Smooth muscle cell (in vitro differentiated cells): ENCODE results near the gene F11R. TPM values are rescaled to one million over a fixed set of nuclear protein-coding genes. Genes with fewer than 3 reads are reported as not detected.
"Not testable (repeated sequence)": the region's sequence is repeated elsewhere in the genome, so short reads cannot be mapped to it uniquely, and the experiment has no call there.

Experiments used
- DNase-seq: peaks from one replicate; lab custom pipeline; 2025; ENCODE audit not compliant: unreplicated experiment; lab: John Stamatoyannopoulos, UW
- H2AFZ ChIP-seq: fragments of 200-600 bp; sonication (generic); 2 replicates; pipeline ENCODE4 v1.6.0; 2016; ENCODE audit warnings: antibody characterized with exemption, low read depth, mild to moderate bottlenecking
- H3F3A ChIP-seq: fragments of 200-600 bp; sonication (generic); 2 replicates; pipeline ENCODE4 v1.6.0; 2017; ENCODE audit warnings: antibody characterized with exemption, low read depth
- H3K27ac ChIP-seq: fragments of 200-600 bp; sonication (generic); 2 replicates; pipeline ENCODE4 v1.5.1; 2016; ENCODE audit warnings: low read depth, mild to moderate bottlenecking
- H3K27me3 ChIP-seq: fragments of 200-600 bp; sonication (generic); 2 replicates; pipeline ENCODE4 v1.6.1; 2016; ENCODE audit warnings: low read depth, mild to moderate bottlenecking
- H3K36me3 ChIP-seq: fragments of 200-600 bp; sonication (generic); 2 replicates; pipeline ENCODE4 v1.5.1; 2016; ENCODE audit warnings: low read depth
- H3K4me1 ChIP-seq: fragments of 200-600 bp; sonication (generic); 2 replicates; pipeline ENCODE4 v1.5.1; 2016; ENCODE audit warnings: low read depth
- H3K4me2 ChIP-seq: fragments of 200-600 bp; sonication (generic); 2 replicates; pipeline ENCODE4 v1.6.0; 2016; ENCODE audit warnings: mild to moderate bottlenecking
- H3K4me3 ChIP-seq: fragments of 200-600 bp; sonication (generic); 2 replicates; pipeline ENCODE4 v1.5.1; 2016; ENCODE audit warnings: mild to moderate bottlenecking
- H3K79me2 ChIP-seq: fragments of 200-600 bp; sonication (generic); 2 replicates; pipeline ENCODE4 v1.6.0; 2016; ENCODE audit warnings: low read depth, mild to moderate bottlenecking
- H3K9ac ChIP-seq: fragments of 200-600 bp; sonication (generic); 2 replicates; pipeline ENCODE4 v1.6.0; 2016; ENCODE audit warnings: low read depth
- H3K9me3 ChIP-seq: fragments of 200-600 bp; sonication (generic); replicated peaks from 2 replicates; pipeline ENCODE4 v1.5.1; 2016; ENCODE audit warnings: low read depth
- H4K20me1 ChIP-seq: fragments of 200-600 bp; sonication (generic); 2 replicates; pipeline ENCODE4 v1.6.0; 2016; ENCODE audit warnings: low read depth
- WGBS: methylation state at CpG from one replicate; pipeline ENCODE4 v1.1.7; 2016; ENCODE audit warnings: low lambda C conversion rate; 5-methylcytosine and 5-hydroxymethylcytosine counted together
- polyA plus RNA-seq: library from polyadenylated mRNA; unstranded; fragments of >200 nt; fragmentation: Nextera tagmentation; extraction: Ambion mirVana; gene quantifications from 2 replicates; pipeline ENCODE4 v1.2.1, GENCODE V29; 2016
- total RNA-seq: library from RNA; depleted of rRNA; stranded (reverse); fragments of >200 nt; gene quantifications from 2 replicates; pipeline ENCODE4 v1.2.3, GENCODE V29; 2014
- TF ChIP-seq, protein P1 (sequence below): fragments of 200-600 bp; sonication (generic); IDR thresholded peaks from 2 replicates; pipeline ENCODE4 v1.5.1; 2017; ENCODE audit warnings: borderline replicate concordance, mild to moderate bottlenecking, antibody characterized with exemption; ENCODE audit not compliant: insufficient read depth, poor library complexity, severe bottlenecking

Gene F11R
- total and polyA plus RNA-seq, 2 experiments from 2014 or later = 26.4 to 57.8 TPM

DNA sequence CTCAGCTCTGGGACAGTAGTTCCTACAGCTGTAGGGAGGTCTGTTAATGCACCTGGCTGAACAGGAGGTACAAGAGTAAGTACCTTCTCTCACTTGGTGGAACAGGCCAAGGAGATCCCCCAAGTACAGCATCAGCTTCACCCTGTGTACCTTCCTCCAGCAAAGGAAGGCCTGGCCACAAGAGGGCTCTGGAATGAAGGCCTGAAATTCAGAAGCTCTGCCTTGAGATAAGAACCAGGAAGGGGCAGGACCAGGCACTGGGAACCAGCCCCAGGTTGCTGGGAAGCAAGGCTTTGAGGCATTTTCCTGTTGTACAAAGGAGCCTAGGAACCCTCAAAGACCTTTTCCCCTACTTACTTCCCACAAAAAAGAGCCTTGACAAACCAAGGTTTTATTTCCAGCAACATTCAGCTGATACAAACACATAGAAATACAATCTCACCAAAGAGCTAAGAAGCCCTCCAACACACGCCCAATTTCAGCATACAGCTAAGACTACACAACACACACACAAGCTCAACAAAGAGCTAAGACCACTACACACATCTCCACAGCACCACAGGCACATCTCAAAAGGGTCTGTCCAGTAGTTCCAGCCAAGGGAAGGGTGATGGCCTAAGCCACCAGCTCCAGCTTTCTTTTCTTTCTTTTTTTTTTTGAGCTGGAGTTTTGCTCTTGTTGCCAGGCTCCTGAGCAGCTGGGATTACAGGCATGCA lies 23.5 kb downstream of the F11R start:
- Histone ChIP-seq H3K36me3 (no peaks in the 10 kb centered on the region), H3K27me3 (no peaks in the 10 kb centered on the region), H3K9me3 (no peaks in the 10 kb centered on the region), H3F3A (peaks cover 22% of the 10 kb centered on the region), H3K27ac (peak overlapping the region; percentile 86), H3K9ac (no peak overlapping the region), H3K4me1 (peaks cover 5% of the 10 kb centered on the region), H3K4me2 (no peak overlapping the region), H3K79me2 (peaks cover 3% of the 10 kb centered on the region), H3K4me3 (no peak overlapping the region), H4K20me1 (peaks cover 6% of the 10 kb centered on the region), H2AFZ (no peak overlapping the region)
- TF ChIP-seq, protein P1, sequence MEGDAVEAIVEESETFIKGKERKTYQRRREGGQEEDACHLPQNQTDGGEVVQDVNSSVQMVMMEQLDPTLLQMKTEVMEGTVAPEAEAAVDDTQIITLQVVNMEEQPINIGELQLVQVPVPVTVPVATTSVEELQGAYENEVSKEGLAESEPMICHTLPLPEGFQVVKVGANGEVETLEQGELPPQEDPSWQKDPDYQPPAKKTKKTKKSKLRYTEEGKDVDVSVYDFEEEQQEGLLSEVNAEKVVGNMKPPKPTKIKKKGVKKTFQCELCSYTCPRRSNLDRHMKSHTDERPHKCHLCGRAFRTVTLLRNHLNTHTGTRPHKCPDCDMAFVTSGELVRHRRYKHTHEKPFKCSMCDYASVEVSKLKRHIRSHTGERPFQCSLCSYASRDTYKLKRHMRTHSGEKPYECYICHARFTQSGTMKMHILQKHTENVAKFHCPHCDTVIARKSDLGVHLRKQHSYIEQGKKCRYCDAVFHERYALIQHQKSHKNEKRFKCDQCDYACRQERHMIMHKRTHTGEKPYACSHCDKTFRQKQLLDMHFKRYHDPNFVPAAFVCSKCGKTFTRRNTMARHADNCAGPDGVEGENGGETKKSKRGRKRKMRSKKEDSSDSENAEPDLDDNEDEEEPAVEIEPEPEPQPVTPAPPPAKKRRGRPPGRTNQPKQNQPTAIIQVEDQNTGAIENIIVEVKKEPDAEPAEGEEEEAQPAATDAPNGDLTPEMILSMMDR = peak; percentile 46
- WGBS = 92% methylated on average over 1 of the region's 1 CpG
- DNase-seq = no peak

DNA sequence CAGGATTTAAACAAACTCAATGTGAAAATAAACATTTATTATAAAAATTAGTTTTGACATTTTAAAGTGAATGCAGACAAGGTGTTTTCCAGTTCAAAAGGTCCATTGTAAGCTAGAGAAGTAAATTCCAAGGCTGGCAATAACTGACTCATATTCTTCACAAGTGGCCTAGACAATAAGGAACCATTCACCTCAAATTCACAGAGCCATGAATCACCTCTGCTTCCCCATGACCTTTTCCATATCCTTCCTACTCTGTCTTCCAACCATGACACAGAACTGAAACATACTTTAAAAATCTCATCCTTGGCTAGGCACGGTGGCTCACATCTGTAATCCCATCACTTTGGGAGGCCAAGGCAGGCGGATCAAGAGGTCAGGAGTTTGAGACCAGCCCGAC lies 24.8 kb downstream of the F11R start:
- H3K27me3 ChIP-seq = no peaks in the 10 kb centered on the region
- TF ChIP-seq, protein P1 = no peak
- no peak overlapping the region for H3K4me2 ChIP-seq
- H4K20me1 ChIP-seq = no peaks in the 10 kb centered on the region
- no peaks in the 10 kb centered on the region for H3K9me3 ChIP-seq
- no peaks in the 10 kb centered on the region for H3K36me3 ChIP-seq
- H3K4me3 ChIP-seq = no peak overlapping the region
- WGBS = 62% methylated on average over 3 of the region's 3 CpGs
- peak overlapping the region; percentile 18 for H3K9ac ChIP-seq
- no peak overlapping the region for H2AFZ ChIP-seq
- no peaks in the 10 kb centered on the region for H3K79me2 ChIP-seq
- H3K4me1 ChIP-seq = peaks cover 5% of the 10 kb centered on the region
- DNase-seq = no peak
- peak overlapping the region; percentile 86 for H3K27ac ChIP-seq
- peaks cover 22% of the 10 kb centered on the region for H3F3A ChIP-seq

DNA sequence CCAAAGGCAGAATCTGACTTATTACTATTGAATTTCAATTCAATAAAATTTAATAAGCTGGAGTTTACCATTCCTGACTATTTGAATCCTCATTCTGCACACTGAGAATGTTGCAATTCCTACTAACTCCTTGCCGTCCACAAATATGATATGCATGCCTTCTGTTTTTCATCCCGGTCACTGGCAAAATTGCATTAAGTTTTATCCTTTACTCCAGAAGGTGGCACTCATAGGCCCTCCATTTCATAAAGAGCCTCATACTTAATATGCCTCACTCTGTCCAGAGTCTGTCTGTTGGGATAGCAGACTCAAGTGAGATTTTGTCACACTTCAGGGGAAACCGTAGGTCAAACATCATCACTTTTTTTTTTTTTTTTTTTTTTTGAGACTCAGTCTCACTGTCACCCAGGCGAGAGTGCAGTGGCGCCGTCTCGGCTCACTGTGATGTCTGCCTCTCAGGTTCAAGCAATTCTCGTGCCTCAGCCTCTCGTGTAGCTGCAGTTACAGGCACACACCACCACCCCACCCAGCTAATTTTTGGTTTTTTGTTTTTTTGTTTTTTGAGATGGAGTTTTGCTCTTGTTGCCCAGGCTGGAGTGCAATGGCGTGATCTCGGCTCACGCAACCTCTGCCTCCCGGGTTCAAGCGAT lies 27.3 kb downstream of the F11R start:
- no peak overlapping the region for H2AFZ ChIP-seq
- H4K20me1 ChIP-seq = no peaks in the 10 kb centered on the region
- no peaks in the 10 kb centered on the region for H3K9me3 ChIP-seq
- peaks cover 22% of the 10 kb centered on the region for H3F3A ChIP-seq
- no peaks in the 10 kb centered on the region for H3K79me2 ChIP-seq
- peak overlapping the region; percentile 86 for H3K27ac ChIP-seq
- WGBS = 77% methylated on average over 14 of the region's 14 CpGs
- no peak overlapping the region for H3K9ac ChIP-seq
- TF ChIP-seq, protein P1 = peak; percentile 36
- no peak for DNase-seq
- H3K4me1 ChIP-seq = peaks cover 5% of the 10 kb centered on the region
- H3K27me3 ChIP-seq = no peaks in the 10 kb centered on the region
- no peak overlapping the region for H3K4me3 ChIP-seq
- H3K4me2 ChIP-seq = peak overlapping the region; percentile 9
- no peaks in the 10 kb centered on the region for H3K36me3 ChIP-seq

DNA sequence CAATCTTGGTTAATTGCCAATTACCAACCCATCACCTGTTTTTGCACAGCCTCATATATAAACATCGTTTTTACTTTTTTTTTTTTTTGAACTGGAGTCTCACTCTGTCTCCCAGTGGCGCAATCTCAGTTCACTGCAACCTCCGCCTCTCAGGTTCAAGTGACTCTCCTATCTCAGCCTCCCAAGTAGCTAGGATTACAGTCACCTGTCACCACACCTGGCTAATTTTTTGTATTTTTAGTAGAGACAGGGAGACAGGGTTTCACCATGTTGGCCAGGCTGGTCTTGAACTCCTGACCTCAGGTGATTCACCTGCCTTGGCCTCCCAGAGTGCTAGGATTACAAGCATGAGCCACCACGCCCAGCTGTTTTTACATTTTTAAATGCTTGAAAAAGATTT lies 28.9 kb downstream of the F11R start:
- not testable (repeated sequence) for H4K20me1 ChIP-seq, H3K9ac ChIP-seq, H3K4me2 ChIP-seq, H2AFZ ChIP-seq, H3K36me3 ChIP-seq, H3K4me1 ChIP-seq, H3K27ac ChIP-seq, H3K9me3 ChIP-seq, H3K27me3 ChIP-seq, DNase-seq, H3K4me3 ChIP-seq, H3K79me2 ChIP-seq
- H3F3A ChIP-seq = peaks cover 22% of the 10 kb centered on the region
- WGBS = 100% methylated on average over 4 of the region's 4 CpGs
